NCI-H2171 treated with DMSO at 0.1 percent for 48 hours (cell line): Measurements from ENCODE around the gene VSTM5.
"Not testable (repeated sequence)": the region's sequence is repeated elsewhere in the genome, so short reads cannot be mapped to it uniquely, and the experiment has no call there.

Experiments
- DNase-seq: peaks from one replicate; lab custom pipeline; 2025; lab: John Stamatoyannopoulos, UW

Gene VSTM5

DNA sequence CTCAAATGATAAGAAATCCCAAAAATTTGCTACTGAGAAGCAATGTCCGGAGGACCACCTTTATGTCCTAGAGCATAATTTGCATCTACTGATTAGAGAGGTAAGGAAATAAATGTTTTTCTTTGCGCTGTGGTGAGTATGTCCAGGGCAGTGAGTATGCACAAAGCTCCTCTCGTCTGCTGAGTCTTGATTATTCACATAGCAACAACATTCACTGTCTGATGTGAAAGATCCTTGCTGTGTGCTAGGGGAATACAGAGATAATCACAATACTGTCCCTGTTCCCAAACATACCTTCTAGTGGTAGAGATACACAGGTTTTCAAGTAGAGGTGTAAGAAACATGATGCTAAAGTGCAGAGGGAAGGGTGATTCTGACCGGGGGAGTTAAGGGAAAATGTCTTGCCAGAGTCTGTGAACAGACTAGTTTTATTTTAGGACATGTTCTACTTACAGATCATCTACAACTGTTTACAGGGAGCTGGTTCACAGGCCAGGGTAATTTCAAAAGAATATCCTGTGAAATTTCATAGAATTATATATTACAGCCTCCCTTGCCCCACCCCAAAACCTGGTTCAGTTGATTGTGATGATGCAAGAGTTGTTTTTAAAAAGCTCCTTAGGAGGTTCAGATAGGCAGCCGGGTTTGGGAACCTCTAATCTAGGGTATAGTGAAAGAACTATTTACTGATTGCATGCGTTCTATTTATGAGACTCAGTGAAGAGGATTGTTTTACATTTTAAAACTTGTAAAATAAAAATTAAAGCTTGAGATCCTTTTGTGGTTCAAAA, 53.8 kb downstream of the VSTM5 start:
- DNase-seq = no peak

DNA sequence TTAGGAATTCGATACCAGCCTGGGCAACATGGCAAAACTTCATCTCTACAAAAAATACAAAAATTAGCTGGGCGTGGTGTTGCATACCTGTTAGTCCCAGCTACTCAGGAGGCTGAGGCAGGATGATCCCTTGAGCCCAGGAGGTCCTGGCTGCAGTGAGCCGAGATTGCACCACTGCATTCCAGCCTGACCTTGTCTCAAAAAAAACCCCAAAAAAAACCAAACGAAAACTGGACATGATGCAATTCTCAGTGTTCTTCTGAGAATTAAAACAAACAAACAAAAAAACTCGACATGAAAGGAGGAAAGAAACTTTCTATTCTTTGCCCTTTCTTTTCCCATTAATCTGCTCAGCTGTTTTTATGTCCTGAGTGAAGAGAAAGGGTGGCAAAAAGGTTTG, 58.9 kb downstream of the VSTM5 start:
- no peak for DNase-seq

GRCh38 chr11:93784935-93785360, 65.5 kb downstream of the VSTM5 start:
- DNase-seq = no peak

- peak; percentile 90 for DNase-seq
Observed at GRCh38 chr11:93784145-93784934, 66.1 kb downstream of the VSTM5 start, which contains the start of gene MED17. Gene MED17, plus strand, starts transcription at chr11:93784282. Its CDS starts 232 bp downstream, at chr11:93784514.

DNA sequence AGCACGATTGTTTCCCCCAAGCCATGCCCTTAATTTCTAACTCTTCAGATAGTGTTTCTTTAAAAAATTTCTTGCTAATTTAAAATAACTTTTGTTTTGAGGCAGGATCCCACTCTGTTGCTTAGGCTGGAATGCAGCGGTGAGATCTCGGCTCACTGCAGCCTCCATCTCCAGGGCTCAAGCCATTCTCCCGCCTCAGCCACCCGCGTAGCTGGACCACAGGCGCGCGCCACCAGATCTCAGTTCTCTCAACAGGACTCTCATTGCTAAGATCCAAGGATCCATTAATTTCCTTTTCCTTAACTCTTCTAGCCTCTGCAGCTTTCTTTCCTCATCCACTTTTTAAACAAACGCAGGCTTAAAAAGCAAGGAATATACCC, 66.7 kb downstream of the VSTM5 start:
- DNase-seq = no peak

DNA sequence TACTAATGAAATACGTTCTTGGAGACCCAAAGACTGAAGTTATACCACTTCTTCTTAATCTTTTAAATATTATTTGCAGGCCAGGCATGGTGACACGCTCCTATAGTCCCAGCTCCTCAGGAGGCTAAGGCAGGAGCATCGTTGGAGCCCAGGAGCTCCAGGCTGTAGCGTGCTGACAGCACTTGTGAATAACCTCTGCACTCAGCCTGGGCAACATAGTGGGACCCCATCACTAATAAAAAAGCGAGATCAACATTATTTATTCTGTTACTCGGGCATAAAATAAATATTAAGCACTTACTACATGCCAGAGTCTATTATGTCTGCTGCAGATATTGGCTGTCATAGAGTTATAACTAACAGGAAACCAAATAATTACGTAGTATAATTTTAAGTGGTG, 67.1 kb downstream of the VSTM5 start:
- DNase-seq = no peak

GRCh38 chr11:93775289-93775688, 75.1 kb downstream of the VSTM5 start:
- no peak for DNase-seq

GRCh38 chr11:93774560-93774959, 75.9 kb downstream of the VSTM5 start:
- not testable (repeated sequence) for DNase-seq

DNA sequence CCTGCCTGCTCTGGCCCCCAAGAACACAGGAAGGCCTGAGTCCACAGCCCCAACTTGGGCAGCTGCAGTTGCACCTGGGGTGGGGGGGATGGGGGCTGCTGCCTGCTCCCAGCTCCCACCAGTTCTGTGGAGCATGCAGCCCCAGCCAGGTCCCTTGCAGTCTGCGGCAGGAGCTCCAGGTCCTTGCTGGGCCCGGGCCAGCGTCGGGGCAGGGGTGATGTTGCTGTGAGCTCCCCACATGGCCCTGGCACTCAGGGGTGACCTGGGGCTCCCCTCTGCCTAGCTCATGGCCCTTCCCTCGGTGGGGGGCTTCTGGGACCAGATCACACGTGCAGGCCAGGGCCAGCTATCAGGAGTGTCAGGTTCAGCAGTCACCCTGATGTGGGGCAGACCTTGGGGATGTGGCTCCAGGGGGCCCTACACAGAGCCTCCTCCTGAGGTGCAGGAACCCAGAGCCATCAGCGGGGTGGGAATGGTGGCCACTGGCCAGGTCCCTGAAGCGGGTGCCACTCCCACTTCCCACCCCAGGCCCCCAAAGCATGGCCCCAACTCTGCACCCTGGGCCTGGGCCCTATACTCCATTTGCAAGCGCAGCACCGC, 76.7 kb downstream of the VSTM5 start:
- no peak for DNase-seq

- DNase-seq = no peak
Observed at GRCh38 chr11:93773045-93773477, 77.4 kb downstream of the VSTM5 start.

- DNase-seq = no peak
Observed at GRCh38 chr11:93772123-93772522, 78.3 kb downstream of the VSTM5 start.

DNA sequence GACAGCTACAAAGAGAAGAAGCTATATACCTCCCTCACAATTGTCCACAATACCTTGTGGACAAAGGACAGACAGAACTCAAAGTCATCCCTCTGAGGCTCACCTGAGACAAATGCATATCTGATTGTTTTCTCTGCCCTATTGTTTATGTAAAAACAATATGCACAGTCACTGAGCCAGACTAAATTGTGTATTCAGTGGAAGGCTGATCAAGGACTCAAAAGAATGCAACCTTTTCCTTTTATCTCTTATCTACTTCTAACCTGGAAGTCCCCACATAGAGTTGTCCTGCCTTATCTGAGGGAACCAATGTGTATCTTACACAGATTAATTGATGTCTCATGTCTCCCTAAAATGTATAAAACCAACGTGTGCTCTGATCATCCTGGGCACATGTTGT, 80.3 kb downstream of the VSTM5 start:
- no peak for DNase-seq
